Heart right ventricle (tissue), 16 donors: Measurements from ENCODE around the gene LMTK3. TPM values are rescaled to one million over a fixed set of nuclear protein-coding genes. Genes with fewer than 3 reads are reported as not detected.

Experiments used
- ATAC-seq, 8 donors: fragments of 200-7000 bp; cut with Tn5 transposase; one replicate each; pipeline ENCODE4 v1.9.1; 2020; ENCODE audit warnings: mild to moderate bottlenecking in 8 of 8, moderate library complexity in 8 of 8, moderate number of reproducible peaks in 1 of 8
- DNase-seq, 2 donors: peaks; one replicate each; pipeline ENCODE4 v3.0.0-alpha.2; 2020
- H3K27ac ChIP-seq, 10 donors: fragments of 200-600 bp; sonication (generic) in 2 of 10; one replicate each; pipeline versions ENCODE4 v1.5.0 to v1.8.0; 2020 to 2022; ENCODE audit warnings: mild to moderate bottlenecking in 3 of 10
- H3K27me3 ChIP-seq, 7 donors: fragments of 200-600 bp; one replicate each; pipeline ENCODE4 v1.8.0; 2021 to 2022; ENCODE audit warnings: mild to moderate bottlenecking in 2 of 7
- H3K36me3 ChIP-seq, 9 donors: fragments of 200-600 bp; sonication (generic) in 1 of 9; one replicate each; pipeline versions ENCODE4 v1.5.0 to v1.8.0; 2020 to 2022; ENCODE audit warnings: mild to moderate bottlenecking in 2 of 9
- H3K4me1 ChIP-seq, 9 donors: fragments of 200-600 bp; sonication (generic) in 1 of 9; one replicate each; pipeline versions ENCODE4 v1.5.0 to v1.8.0; 2020 to 2022; ENCODE audit warnings: mild to moderate bottlenecking in 4 of 9
- H3K4me3 ChIP-seq, 10 donors: fragments of 200-600 bp; sonication (generic) in 2 of 10; one replicate each; pipeline versions ENCODE4 v1.5.0 to v1.8.0; 2020 to 2022; ENCODE audit warnings: mild to moderate bottlenecking in 7 of 10, moderate library complexity in 2 of 10
- H3K9me3 ChIP-seq, 11 donors: fragments of 200-600 bp in 10 of 11; sonication (generic) in 2 of 11; one replicate each; pipeline versions ENCODE4 v1.5.0 to v1.8.0; 2013 to 2022; ENCODE audit warnings: mild to moderate bottlenecking in 2 of 11, control low read depth in 1 of 11, moderate library complexity in 1 of 11
- WGBS, 2 donors: extraction: QIAGEN DNeasy Blood & Tissue Kit; methylation state at CpG; one replicate each; pipeline ENCODE4 v1.1.7; 2013; ENCODE audit warnings: inconsistent platforms in 1 of 2; 5-methylcytosine and 5-hydroxymethylcytosine counted together
- intact Hi-C, 10 donors: fragments of 100-400 bp; cut with DNase I; formaldehyde crosslinking; loops; one replicate each; pipeline versions ENCODE4 v1.11.1 to v1.14.2; 2022
- polyA plus RNA-seq, 2 donors: library from polyadenylated mRNA; stranded (reverse); fragments of 200-250 nt; gene quantifications; one replicate each; pipeline ENCODE4 v1.2.3, GENCODE V29; 2013
- total RNA-seq, 10 donors: library from RNA; stranded (reverse); fragmentation: NEBNext Ultra II Directional in 3 of 10; extraction: Animal tissue kit (Norgen Biotek cat#: 25700) in 3 of 10; gene quantifications; one replicate each; pipeline versions ENCODE4 v1.2.1 to v1.2.4, GENCODE V29; 2021 to 2023
- TF ChIP-seq, protein P1 (sequence below), 9 donors: fragments of 200-600 bp; sonication (generic) in 2 of 9; IDR thresholded peaks; one replicate each; pipeline versions ENCODE4 v1.5.0 to v1.8.0; 2021 to 2022; ENCODE audit warnings: antibody characterized with exemption in 9 of 9, mild to moderate bottlenecking in 5 of 9, moderate library complexity in 1 of 9
- donor health status: Arrhythmogenic right ventricular cardiomyopathy.
- donor health status: ischemic (EF 13 %, LVEDD 7.1; RV severe dilation, severe dysfunction).
- donor health status: healthy with polysubstance abuse.
- donor health status: DM: no; HTN: yes; CAD: no.
- donor health status: DM: no; HTN: no; CAD: no.
- donor health status: ischemic (EF 25% LVEDD 6.9; RV normal size, moderate dysfunction).
- donor health status: ischemic (EF 25% LVEDD 5.7; RV mildly dilated, moderate dysfunction).
- donor health status: healthy.
- donor health status: DM: yes; HTN: yes; CAD: no.
- donor health status: Ischemic cardiomyopathy.
- donor health status: ischemic (EF 35%, LVEDD 5.7; RV mildly dilated, moderate dysfunction).
- donor health status: nonischemic (EF 11% LVEDD 7.7; RV severe dilation, severe dysfunction).
- donor health status: DM: yes; HTN: yes; CAD: no.
- donor health status: PGD.
- donor health status: ischemic (EF 29% LVEDD 5.4; RV normal size, mild dysfunction).
- donor health status: nonischemic (EF 23%, LVEDD 6.1; RV moderate dilation, normal function).

LMTK3 gene
- total and polyA plus RNA-seq, 12 donors = 0.12 to 1.5 (median 0.88) TPM

DNA sequence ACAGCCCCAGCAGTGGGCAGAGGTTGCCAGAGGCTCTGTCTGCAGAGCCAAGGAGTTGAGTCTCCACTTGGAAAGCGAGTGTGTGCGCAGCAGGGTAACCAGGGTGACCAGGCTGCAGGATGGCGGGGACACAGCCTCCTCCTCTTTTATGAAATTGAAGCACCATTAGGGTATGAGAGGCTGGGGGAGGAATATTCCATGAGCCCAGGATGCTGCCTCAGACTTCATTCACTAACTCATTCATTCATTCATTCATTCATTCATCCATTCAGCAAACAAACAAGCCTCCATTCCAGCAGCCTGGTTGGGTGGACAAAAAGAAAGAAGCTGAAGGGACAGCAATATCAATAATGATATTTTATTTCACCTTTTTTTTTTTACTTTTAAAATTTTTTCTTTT is 6.6 kb upstream of the LMTK3 start:
- DNase-seq (no peak), ATAC-seq (no peak)
- Histone ChIP-seq H3K27ac (no peak overlapping the region), H3K9me3 (no peaks in the 10 kb centered on the region), H3K36me3 (no peaks in the 10 kb centered on the region), H3K4me1 (peaks cover 0 to 10% (median 7%) of the 10 kb centered on the region in 9 donors), H3K4me3 (no peak overlapping the region), H3K27me3 (peaks cover 0 to 20% (median 10%) of the 10 kb centered on the region in 7 donors)
- intact Hi-C loops = no loop called here
- WGBS, 2 donors = 55 to 87% methylated on average over 3 of the region's 3 CpGs
- TF ChIP-seq, protein P1, sequence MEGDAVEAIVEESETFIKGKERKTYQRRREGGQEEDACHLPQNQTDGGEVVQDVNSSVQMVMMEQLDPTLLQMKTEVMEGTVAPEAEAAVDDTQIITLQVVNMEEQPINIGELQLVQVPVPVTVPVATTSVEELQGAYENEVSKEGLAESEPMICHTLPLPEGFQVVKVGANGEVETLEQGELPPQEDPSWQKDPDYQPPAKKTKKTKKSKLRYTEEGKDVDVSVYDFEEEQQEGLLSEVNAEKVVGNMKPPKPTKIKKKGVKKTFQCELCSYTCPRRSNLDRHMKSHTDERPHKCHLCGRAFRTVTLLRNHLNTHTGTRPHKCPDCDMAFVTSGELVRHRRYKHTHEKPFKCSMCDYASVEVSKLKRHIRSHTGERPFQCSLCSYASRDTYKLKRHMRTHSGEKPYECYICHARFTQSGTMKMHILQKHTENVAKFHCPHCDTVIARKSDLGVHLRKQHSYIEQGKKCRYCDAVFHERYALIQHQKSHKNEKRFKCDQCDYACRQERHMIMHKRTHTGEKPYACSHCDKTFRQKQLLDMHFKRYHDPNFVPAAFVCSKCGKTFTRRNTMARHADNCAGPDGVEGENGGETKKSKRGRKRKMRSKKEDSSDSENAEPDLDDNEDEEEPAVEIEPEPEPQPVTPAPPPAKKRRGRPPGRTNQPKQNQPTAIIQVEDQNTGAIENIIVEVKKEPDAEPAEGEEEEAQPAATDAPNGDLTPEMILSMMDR (IDR thresholded peaks at IDR 0.05) = no peak

DNA sequence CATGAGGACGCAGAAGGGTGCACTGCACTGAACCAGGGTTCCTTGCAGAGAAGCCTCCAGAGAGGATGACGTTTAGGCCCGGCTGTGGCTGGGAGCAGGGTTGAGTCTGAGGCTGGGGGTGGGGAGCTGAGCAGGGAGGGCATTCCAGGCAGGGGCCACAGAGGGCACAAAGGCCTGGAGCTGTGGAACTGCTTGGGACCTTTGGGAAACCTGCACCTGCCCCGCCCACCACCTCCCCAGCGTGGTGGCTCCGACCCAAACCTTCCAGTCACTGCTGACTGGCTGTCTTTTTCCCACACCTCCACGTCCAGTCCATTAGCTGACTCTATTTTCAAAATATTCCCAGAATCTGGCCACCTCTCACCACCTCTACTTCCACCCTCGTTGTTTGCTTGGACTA is 4.9 kb upstream of the LMTK3 start:
- no peaks in the 10 kb centered on the region for H3K9me3 ChIP-seq
- H3K4me3 ChIP-seq = no peak overlapping the region
- TF ChIP-seq, protein P1 (IDR thresholded peaks at IDR 0.05) = no peak
- no peak for ATAC-seq
- peaks cover 0 to 14% (median 7%) of the 10 kb centered on the region in 9 donors for H3K4me1 ChIP-seq
- H3K27me3 ChIP-seq = peaks cover 4 to 36% (median 27%) of the 10 kb centered on the region in 7 donors
- no peak overlapping the region for H3K27ac ChIP-seq
- H3K36me3 ChIP-seq = no peaks in the 10 kb centered on the region
- 59 to 76% methylated on average over 8 of the region's 8 CpGs for WGBS, 2 donors
- DNase-seq = no peak
- intact Hi-C loops = no loop called here

DNA sequence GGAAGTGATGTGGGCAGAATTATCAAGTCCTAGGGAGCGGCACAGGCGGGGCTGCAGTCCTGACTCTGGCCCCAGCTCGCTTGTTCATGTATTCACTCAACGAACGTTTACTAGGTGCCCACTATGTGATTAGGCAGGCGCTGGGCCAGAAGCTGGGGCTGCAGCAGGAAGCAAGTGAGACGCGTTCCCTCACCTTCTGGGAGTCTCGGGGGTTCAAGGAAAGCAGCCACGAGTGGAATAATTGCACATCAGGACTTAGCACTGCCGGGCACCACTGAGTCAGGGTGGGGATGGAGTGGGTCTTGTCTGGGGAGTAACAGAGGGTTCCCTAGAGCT is 2.5 kb upstream of the LMTK3 start:
- H3K4me3 ChIP-seq = peak overlapping the region in 7 of 10 donors; percentile 42 to 66 (median 62)
- TF ChIP-seq, protein P1 (IDR thresholded peaks at IDR 0.05) = no peak
- WGBS, 2 donors = 30 to 39% methylated on average over 11 of the region's 11 CpGs
- H3K27ac ChIP-seq = no peak overlapping the region
- peaks cover 4 to 48% (median 35%) of the 10 kb centered on the region in 7 donors for H3K27me3 ChIP-seq
- ATAC-seq = no peak
- DNase-seq = no peak
- H3K36me3 ChIP-seq = no peaks in the 10 kb centered on the region
- H3K4me1 ChIP-seq = peaks cover 0 to 27% (median 12%) of the 10 kb centered on the region in 9 donors
- intact Hi-C loops = loop anchor here in 2 of 10 donors (5.0 kb wide), 1 partner anchor 68 kb away; no protein-coding TSS in a partner anchor
- no peaks in the 10 kb centered on the region for H3K9me3 ChIP-seq

DNA sequence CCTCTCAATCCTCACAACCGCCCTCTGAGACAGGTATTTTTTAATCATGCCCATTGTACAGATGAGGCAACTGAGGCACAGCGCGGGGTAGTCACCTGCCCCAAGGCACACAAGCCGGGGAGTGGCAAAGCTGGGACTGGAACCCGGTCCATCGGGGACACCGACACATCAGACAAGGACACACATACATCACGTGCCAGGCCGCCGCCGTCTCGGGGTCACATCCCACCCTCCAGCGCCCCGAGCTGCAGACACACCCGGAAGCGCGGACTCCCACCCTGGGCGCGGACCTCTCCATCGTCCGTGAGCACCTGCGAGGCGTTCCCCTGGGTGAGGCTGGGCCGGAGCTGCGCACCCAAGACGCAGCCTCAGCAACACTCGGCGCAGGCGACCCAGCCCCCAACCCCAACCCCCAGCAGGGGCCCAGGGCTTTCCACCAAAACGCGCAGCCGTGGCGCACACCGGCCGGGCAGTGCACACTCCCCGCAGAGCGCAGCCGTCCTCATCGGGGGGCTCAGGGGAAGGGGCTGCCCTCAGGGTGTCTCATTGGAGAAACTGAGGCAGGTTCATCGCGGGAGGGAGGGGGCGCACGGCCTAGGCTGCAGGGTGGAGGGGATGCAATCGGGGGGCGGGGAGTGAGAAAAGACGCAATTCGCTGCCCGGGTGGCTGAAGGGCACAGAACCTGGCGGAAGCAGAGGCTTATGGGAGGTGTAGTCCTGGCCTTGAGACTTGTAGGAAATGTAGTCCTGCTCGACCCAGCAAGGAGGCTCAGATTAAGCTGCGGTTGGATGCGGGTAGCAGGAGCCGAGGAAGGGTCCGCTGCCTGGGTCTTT is 1.9 kb upstream of the LMTK3 start:
- TF ChIP-seq, protein P1 (IDR thresholded peaks at IDR 0.05) = no peak
- H3K27me3 ChIP-seq = peaks cover 4 to 48% (median 35%) of the 10 kb centered on the region in 7 donors
- WGBS, 2 donors = 3 to 5% methylated on average over 54 of the region's 54 CpGs
- peaks cover 0 to 27% (median 12%) of the 10 kb centered on the region in 9 donors for H3K4me1 ChIP-seq
- ATAC-seq = peak; percentile 69 to 88 (median 78)
- intact Hi-C loops = loop anchor here in 2 of 10 donors (5.0 kb wide), 1 partner anchor 69 kb away; no protein-coding TSS in a partner anchor
- H3K4me3 ChIP-seq = peak overlapping the region; percentile 42 to 66 (median 60)
- no peaks in the 10 kb centered on the region for H3K9me3 ChIP-seq
- no peaks in the 10 kb centered on the region for H3K36me3 ChIP-seq
- H3K27ac ChIP-seq = peak overlapping the region in 3 of 10 donors; percentile 27 to 56 (median 28)
- peak; percentile 47 to 66 for DNase-seq
